Aorta (tissue), 5 donors: ENCODE measurements around the gene KIF20A. TPM values are rescaled to one million over a fixed set of nuclear protein-coding genes. Genes with fewer than 3 reads are reported as not detected.

Experiments
- ATAC-seq: fragments of 200-7000 bp; cut with Tn5 transposase; one replicate; pipeline ENCODE4 v1.9.1; 2022; ENCODE audit warnings: moderate library complexity; ENCODE audit not compliant: low FRiP score
- DNase-seq, 2 donors: peaks; one replicate each; pipeline ENCODE4 v3.0.0-alpha.2; 2020
- H3K27ac ChIP-seq, 2 donors: one replicate each; pipeline ENCODE4 v1.5.1; 2013; ENCODE audit warnings: low read length in 2 of 2, mild to moderate bottlenecking in 2 of 2, moderate library complexity in 2 of 2, control low read depth in 1 of 2, inconsistent platforms in 1 of 2, low read depth in 1 of 2
- H3K27me3 ChIP-seq, 2 donors: one replicate each; pipeline ENCODE4 v1.6.1; 2013; ENCODE audit warnings: control low read depth in 1 of 2, low read length in 1 of 2, mild to moderate bottlenecking in 1 of 2, moderate library complexity in 1 of 2; ENCODE audit not compliant: insufficient read depth in 2 of 2, control insufficient read depth in 1 of 2
- H3K36me3 ChIP-seq, 2 donors: one replicate each; pipeline ENCODE4 v1.6.1; 2013; ENCODE audit warnings: control low read depth in 1 of 2, low read length in 1 of 2, mild to moderate bottlenecking in 1 of 2; ENCODE audit not compliant: insufficient read depth in 2 of 2, control insufficient read depth in 1 of 2
- H3K4me1 ChIP-seq, 2 donors: one replicate each; pipeline ENCODE4 v1.6.1; 2013; ENCODE audit warnings: low read length in 2 of 2, control low read depth in 1 of 2, mild to moderate bottlenecking in 1 of 2, moderate library complexity in 1 of 2; ENCODE audit not compliant: insufficient read depth in 2 of 2, control insufficient read depth in 1 of 2
- H3K4me3 ChIP-seq, 2 donors: one replicate each; pipeline ENCODE4 v1.5.1; 2013; ENCODE audit warnings: low read length in 2 of 2, control low read depth in 1 of 2, mild to moderate bottlenecking in 1 of 2
- H3K9me3 ChIP-seq: one replicate; pipeline ENCODE4 v1.6.1; 2013; ENCODE audit warnings: mild to moderate bottlenecking, low read length; ENCODE audit not compliant: control insufficient read depth
- WGBS, 2 donors: extraction: QIAGEN DNeasy Blood & Tissue Kit; methylation state at CpG; one replicate each; pipeline ENCODE4 v1.1.7; 2013; 5-methylcytosine and 5-hydroxymethylcytosine counted together
- intact Hi-C, 2 donors: fragments of 100-400 bp; cut with DNase I; formaldehyde crosslinking; loops; one replicate each; pipeline versions ENCODE4 v1.14.2 to v1.15.0; 2022
- polyA plus RNA-seq, 2 donors: library from polyadenylated mRNA; stranded (reverse); fragments of 200-250 nt; gene quantifications; one replicate each; pipeline ENCODE4 v1.2.3, GENCODE V29; 2013
- total RNA-seq, 2 donors: library from RNA; stranded (reverse); fragmentation: NEBNext Ultra II Directional; extraction: Animal tissue kit (Norgen Biotek cat#: 25700); gene quantifications; one replicate each; pipeline ENCODE4 v1.2.1, GENCODE V29; 2021
- donor health status: healthy with polysubstance abuse.
- donor health status: Bipolar disorder and iron deficiency.
- donor health status: DM: no; HTN: no; CAD: no.
- donor health status: DM: no; HTN: no; CAD: no.
- donor health status: DM: yes; HTN: yes; CAD: no.

Gene KIF20A
- total and polyA plus RNA-seq, 4 donors, result 0.10 to 1.9 (median 0.82) TPM

GRCh38 chr5:138210985-138211384, 32.1 kb downstream of the KIF20A start:
- no peak overlapping the region for H3K27ac ChIP-seq
- H3K4me1 ChIP-seq, result no peaks in the 10 kb centered on the region
- H3K4me3 ChIP-seq, result no peak overlapping the region
- intact Hi-C loops, result no loop called here
- no peak for DNase-seq
- no peaks in the 10 kb centered on the region for H3K36me3 ChIP-seq
- WGBS, 2 donors, result 84 to 90% methylated on average over 3 of the region's 3 CpGs
- H3K27me3 ChIP-seq, result no peaks in the 10 kb centered on the region
- ATAC-seq, result no peak
- no peaks in the 10 kb centered on the region for H3K9me3 ChIP-seq

- Histone ChIP-seq H3K27ac (peak overlapping the region in 1 of 2 donors; percentile 49), H3K4me1 (no peaks in the 10 kb centered on the region), H3K9me3 (no peaks in the 10 kb centered on the region), H3K27me3 (no peaks in the 10 kb centered on the region), H3K4me3 (peak overlapping the region; percentile 49 to 79), H3K36me3 (no peaks in the 10 kb centered on the region)
- intact Hi-C loops, result no loop called here
- ATAC-seq, result peak; percentile 51
- 0% methylated on average over 8 of the region's 8 CpGs for WGBS, 2 donors
- no peak for DNase-seq
Measured at GRCh38 chr5:138212828-138213160, 33.9 kb downstream of the KIF20A start.

GRCh38 chr5:138213161-138214029, 34.5 kb downstream of the KIF20A start, which contains the start of gene CDC23:
TSS of gene CDC23 (minus strand) at chr5:138213323. CDS start at chr5:138213312, 11 bp downstream.
- ATAC-seq (peak; percentile 98), DNase-seq (peak; percentile 94)
- Histone ChIP-seq H3K36me3 (no peaks in the 10 kb centered on the region), H3K4me1 (no peaks in the 10 kb centered on the region), H3K27me3 (no peaks in the 10 kb centered on the region), H3K27ac (peak within 1 kb of the TSS in 1 of 2 donors; percentile 49), H3K4me3 (peak within 1 kb of the TSS; percentile 49 to 79), H3K9me3 (no peaks in the 10 kb centered on the region)
- intact Hi-C loops, result no loop called here
- 0 to 1% methylated on average over 32 of the region's 32 CpGs for WGBS, 2 donors

GRCh38 chr5:138216799-138217198, 37.9 kb downstream of the KIF20A start:
- intact Hi-C loops, result no loop called here
- ATAC-seq (no peak), DNase-seq (no peak)
- Histone ChIP-seq H3K36me3 (no peaks in the 10 kb centered on the region), H3K4me1 (no peaks in the 10 kb centered on the region), H3K9me3 (no peaks in the 10 kb centered on the region), H3K4me3 (no peak overlapping the region), H3K27me3 (no peaks in the 10 kb centered on the region), H3K27ac (no peak overlapping the region)
- 90 to 96% methylated on average over 2 of the region's 2 CpGs for WGBS, 2 donors

- no peaks in the 10 kb centered on the region for H3K36me3 ChIP-seq
- 94 to 100% methylated on average over 1 of the region's 1 CpG for WGBS, 2 donors
- no peaks in the 10 kb centered on the region for H3K27me3 ChIP-seq
- no peak overlapping the region for H3K4me3 ChIP-seq
- DNase-seq (no peak), ATAC-seq (no peak)
- no peak overlapping the region for H3K27ac ChIP-seq
- peaks cover 4% of the 10 kb centered on the region for H3K9me3 ChIP-seq
- intact Hi-C loops, result loop anchor here (5.0 to 10.0 kb wide), 4 partner anchors 59 to 189 kb away; partner anchors contain the start of gene FAM53C (in 1 of the 2)
- H3K4me1 ChIP-seq, result no peaks in the 10 kb centered on the region
Measured at GRCh38 chr5:138223532-138223931, 44.6 kb downstream of the KIF20A start.

- intact Hi-C loops, result loop anchor here (5.0 to 10.0 kb wide), 4 partner anchors 58 to 188 kb away; partner anchors contain the start of gene FAM53C (in 1 of the 2)
- WGBS, 2 donors, result 89% methylated on average over 6 of the region's 6 CpGs
- ATAC-seq, result no peak
- no peak for DNase-seq
- Histone ChIP-seq H3K9me3 (peaks cover 4% of the 10 kb centered on the region), H3K4me3 (no peak overlapping the region), H3K27me3 (no peaks in the 10 kb centered on the region), H3K4me1 (no peaks in the 10 kb centered on the region), H3K27ac (no peak overlapping the region), H3K36me3 (no peaks in the 10 kb centered on the region)
Measured at GRCh38 chr5:138224712-138225111, 45.8 kb downstream of the KIF20A start.

- no peak for DNase-seq
- no peaks in the 10 kb centered on the region for H3K36me3 ChIP-seq
- no peak overlapping the region for H3K27ac ChIP-seq
- ATAC-seq, result no peak
- no peaks in the 10 kb centered on the region for H3K27me3 ChIP-seq
- no peak overlapping the region for H3K4me3 ChIP-seq
- H3K4me1 ChIP-seq, result no peaks in the 10 kb centered on the region
- intact Hi-C loops, result loop anchor here in 1 of 2 donors (10.0 kb wide), 1 partner anchor 178 kb away; no protein-coding TSS in a partner anchor
- H3K9me3 ChIP-seq, result peaks cover 4% of the 10 kb centered on the region
Measured at GRCh38 chr5:138226910-138227309, 48.0 kb downstream of the KIF20A start.

- H3K27ac ChIP-seq, result no peak overlapping the region
- no peak overlapping the region for H3K4me3 ChIP-seq
- no peak for DNase-seq
- H3K9me3 ChIP-seq, result peaks cover 4% of the 10 kb centered on the region
- H3K36me3 ChIP-seq, result no peaks in the 10 kb centered on the region
- peaks cover 0 to 2% of the 10 kb centered on the region in 2 donors for H3K27me3 ChIP-seq
- intact Hi-C loops, result loop anchor here in 1 of 2 donors (10.0 kb wide), 1 partner anchor 175 kb away; no protein-coding TSS in a partner anchor
- no peaks in the 10 kb centered on the region for H3K4me1 ChIP-seq
- ATAC-seq, result no peak
- 93 to 96% methylated on average over 6 of the region's 6 CpGs for WGBS, 2 donors
Measured at GRCh38 chr5:138229387-138229786, 50.5 kb downstream of the KIF20A start.

- Histone ChIP-seq H3K27ac (no peak overlapping the region), H3K36me3 (no peaks in the 10 kb centered on the region), H3K9me3 (peaks cover 4% of the 10 kb centered on the region), H3K4me3 (no peak overlapping the region), H3K27me3 (peaks cover 0 to 2% of the 10 kb centered on the region in 2 donors), H3K4me1 (no peaks in the 10 kb centered on the region)
- peak; percentile 64 to 79 for DNase-seq
- ATAC-seq, result peak; percentile 76
- intact Hi-C loops, result no loop called here
Measured at GRCh38 chr5:138230261-138230660, 51.3 kb downstream of the KIF20A start.
